ENCODE data around the gene MC4R.

DNA sequence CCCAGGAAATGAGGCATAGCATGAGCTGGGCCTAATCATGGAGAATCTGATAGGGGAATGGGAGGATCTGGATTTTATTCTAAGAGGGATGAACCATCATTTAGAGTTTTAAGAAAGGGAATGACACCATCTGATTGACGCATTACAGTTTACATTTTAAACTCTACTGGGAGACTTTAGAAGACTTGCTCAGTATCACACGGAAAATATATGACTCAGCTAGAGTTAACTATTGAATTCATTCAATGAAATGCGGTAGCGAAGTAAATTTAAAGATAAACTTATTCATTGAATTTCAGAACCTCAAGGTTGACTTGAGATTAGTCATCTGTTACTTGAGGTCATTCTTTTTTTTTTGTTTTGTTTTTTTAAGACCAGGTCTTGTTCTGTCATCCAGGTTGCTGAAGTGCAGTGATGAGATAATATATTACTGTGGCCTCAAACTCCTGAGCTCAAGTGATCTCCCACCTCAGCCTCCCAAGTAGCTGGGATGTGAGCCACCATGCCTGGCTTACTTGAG lies 25.0 kb downstream of the MC4R start:
- TF ChIP-seq, protein P1, sequence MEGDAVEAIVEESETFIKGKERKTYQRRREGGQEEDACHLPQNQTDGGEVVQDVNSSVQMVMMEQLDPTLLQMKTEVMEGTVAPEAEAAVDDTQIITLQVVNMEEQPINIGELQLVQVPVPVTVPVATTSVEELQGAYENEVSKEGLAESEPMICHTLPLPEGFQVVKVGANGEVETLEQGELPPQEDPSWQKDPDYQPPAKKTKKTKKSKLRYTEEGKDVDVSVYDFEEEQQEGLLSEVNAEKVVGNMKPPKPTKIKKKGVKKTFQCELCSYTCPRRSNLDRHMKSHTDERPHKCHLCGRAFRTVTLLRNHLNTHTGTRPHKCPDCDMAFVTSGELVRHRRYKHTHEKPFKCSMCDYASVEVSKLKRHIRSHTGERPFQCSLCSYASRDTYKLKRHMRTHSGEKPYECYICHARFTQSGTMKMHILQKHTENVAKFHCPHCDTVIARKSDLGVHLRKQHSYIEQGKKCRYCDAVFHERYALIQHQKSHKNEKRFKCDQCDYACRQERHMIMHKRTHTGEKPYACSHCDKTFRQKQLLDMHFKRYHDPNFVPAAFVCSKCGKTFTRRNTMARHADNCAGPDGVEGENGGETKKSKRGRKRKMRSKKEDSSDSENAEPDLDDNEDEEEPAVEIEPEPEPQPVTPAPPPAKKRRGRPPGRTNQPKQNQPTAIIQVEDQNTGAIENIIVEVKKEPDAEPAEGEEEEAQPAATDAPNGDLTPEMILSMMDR (IDR thresholded peaks at IDR 0.05; ENCODE audit: borderline replicate concordance, extremely low read depth, low read length, poor library complexity, severe bottlenecking): no peak
- TF ChIP-seq EZH2 (IDR thresholded peaks at IDR 0.05; ENCODE audit: borderline replicate concordance, low read depth, low read length, severe bottlenecking): no peak
